Measurements from ENCODE around the gene PPARG.

DNA sequence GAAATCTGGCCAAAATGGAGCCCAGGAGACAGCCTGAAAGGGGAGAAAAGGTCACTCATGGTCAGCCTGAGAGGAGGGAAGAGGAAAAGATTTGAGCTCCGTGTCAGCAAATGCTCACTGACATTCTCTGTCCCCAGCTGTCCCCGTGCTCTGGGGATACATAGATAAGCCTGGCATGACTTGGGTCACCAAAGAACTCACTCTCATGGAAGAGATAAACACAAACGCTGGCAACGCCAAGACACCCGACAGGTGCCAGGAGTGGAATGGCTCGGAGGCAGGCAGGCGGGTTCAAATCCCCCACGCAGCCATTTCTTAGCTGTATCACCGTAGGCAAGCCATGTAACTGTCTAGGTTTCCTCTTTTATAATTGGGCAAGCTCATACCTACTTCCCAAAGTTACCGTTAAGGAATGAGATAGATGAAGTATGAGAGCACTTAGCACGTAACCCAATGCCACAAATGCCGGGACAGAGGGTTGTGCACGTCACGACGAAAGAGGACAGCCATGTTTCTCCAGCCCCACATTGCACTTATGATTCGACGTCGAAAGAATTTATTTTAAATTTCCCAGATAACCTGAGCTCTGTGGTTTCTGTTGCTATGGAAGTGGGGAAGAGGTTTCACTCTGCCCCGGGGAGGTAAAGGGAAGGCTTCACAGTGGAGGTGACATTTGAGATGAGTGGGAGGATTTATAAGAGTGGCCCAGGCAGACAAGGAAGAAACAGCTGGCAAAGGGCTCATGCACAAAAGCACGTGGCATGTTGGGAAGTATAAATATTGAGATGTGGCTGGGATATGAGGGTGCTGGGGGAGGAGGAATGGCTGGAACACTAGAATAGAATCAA is 154.0 kb downstream of the PPARG start:
- no peak for TF ChIP-seq POLR2AphosphoS5 (IDR thresholded peaks at IDR 0.05)
- TF ChIP-seq POLR2A (IDR thresholded peaks at IDR 0.05), result no peak
- no peak for TF ChIP-seq CTCF (IDR thresholded peaks at IDR 0.05)
- TF ChIP-seq EP300 (IDR thresholded peaks at IDR 0.05; ENCODE audit: low read depth), result no peak
